ENCODE results near the gene GNG7. TPM values are rescaled to one million over a fixed set of nuclear protein-coding genes. Genes with fewer than 3 reads are reported as not detected.

GNG7 gene
- total RNA-seq, 1 experiment from 2014 or later: 7.7 TPM

GRCh38 chr19:2723747-2724146 lies 21.3 kb upstream of the GNG7 start:
- no peaks in the 10 kb centered on the region for H3K36me3 Mint-ChIP-seq (ENCODE audit: insufficient read depth in 1 of 3, low read depth in 3 of 3)

More at GRCh38 chr19:2723747-2724146, 21.3 kb upstream of the GNG7 start:
- H3K4ac ChIP-seq (ENCODE audit: low read depth, low read length): no peak overlapping the region
- H4K5ac ChIP-seq (ENCODE audit: insufficient read length, low read depth, low read length): no peak overlapping the region
- H3K4me1 Mint-ChIP-seq: peaks cover 9 to 25% of the 10 kb centered on the region in 2 experiments
- no peak overlapping the region for H3K27ac ChIP-seq (ENCODE audit: insufficient read length, low read depth, low read length)
- peaks cover 55% of the 10 kb centered on the region for H3K27me3 Mint-ChIP-seq (ENCODE audit: low read depth)
- no peak overlapping the region for H4K8ac ChIP-seq (replicated peaks; ENCODE audit: insufficient read length, low read depth, low read length)
- H3K79me2 ChIP-seq (ENCODE audit: insufficient read depth, low read length): no peaks in the 10 kb centered on the region
- H4K91ac ChIP-seq (ENCODE audit: insufficient read length, low read depth, low read length): no peak overlapping the region
- H2BK15ac ChIP-seq (ENCODE audit: low read depth, low read length): no peak overlapping the region
- no peak for DNase-seq
- no peaks in the 10 kb centered on the region for H3K9me3 ChIP-seq (ENCODE audit: control insufficient read depth, low read depth, low read length)
- H3K14ac ChIP-seq (ENCODE audit: insufficient read depth, low read length): no peak overlapping the region
- no peak overlapping the region for H2BK5ac ChIP-seq (ENCODE audit: insufficient read length, low read length)
- WGBS (ENCODE audit: extremely low coverage, insufficient read length, low lambda C conversion rate): no CpG with 5 or more reads among the region's 14 CpGs
- no peaks in the 10 kb centered on the region; the same call in 1 of the 2 replicates for H3K4me1 ChIP-seq (ENCODE audit: insufficient read depth, low read length)
- H2AK5ac ChIP-seq (ENCODE audit: insufficient read length, low read length): no peak overlapping the region
- H2BK20ac ChIP-seq (ENCODE audit: low read depth, low read length, poor library complexity, severe bottlenecking): no peak overlapping the region
- no peak overlapping the region for H3K9ac ChIP-seq (ENCODE audit: extremely low read depth, insufficient read length, low read length)
- no peak overlapping the region for H2BK12ac ChIP-seq (ENCODE audit: insufficient read length, low read depth, low read length)
- H3K23me2 ChIP-seq (ENCODE audit: insufficient read length, low read depth, low read length, poor library complexity, severe bottlenecking): peaks cover 7% of the 10 kb centered on the region
- no peak overlapping the region for H3K27ac Mint-ChIP-seq
- no peak overlapping the region for H3K18ac ChIP-seq (ENCODE audit: insufficient read length, low read depth, low read length)
- no peaks in the 10 kb centered on the region for H3K79me1 ChIP-seq (ENCODE audit: insufficient read depth, low read depth, low read length, poor library complexity, severe bottlenecking)
- no peak overlapping the region for H3K23ac ChIP-seq (ENCODE audit: insufficient read length, low read depth, low read length)
- no peak overlapping the region for H3T11ph ChIP-seq (ENCODE audit: low read length)
- H3K27me3 ChIP-seq (ENCODE audit: insufficient read depth, low read length): no peaks in the 10 kb centered on the region
- no peak overlapping the region for H3K4me2 ChIP-seq (ENCODE audit: insufficient read depth, insufficient read length, low read length)
- no peak for TF ChIP-seq CTCF (conservative IDR thresholded peaks at IDR 0.05)
- H2AFZ ChIP-seq (ENCODE audit: low read length): no peak overlapping the region
- H3K9me3 Mint-ChIP-seq: no peaks in the 10 kb centered on the region
- H3K56ac ChIP-seq (ENCODE audit: insufficient read length, low read depth, low read length): no peak overlapping the region
- H2BK120ac ChIP-seq (ENCODE audit: low read depth, low read length, poor library complexity, severe bottlenecking): no peak overlapping the region
- H3K4me3 Mint-ChIP-seq: no peak overlapping the region
- H4K20me1 ChIP-seq (ENCODE audit: control insufficient read depth, insufficient read depth, insufficient read length): peaks cover 3% of the 10 kb centered on the region
